Right lobe of liver (tissue), 6 donors: ENCODE data around the gene KRTAP5-1. TPM values are rescaled to one million over a fixed set of nuclear protein-coding genes. Genes with fewer than 3 reads are reported as not detected.

ENCODE experiments used
- ATAC-seq, 4 donors: fragments of 200-7000 bp; cut with Tn5 transposase; one replicate each; pipeline ENCODE4 v1.9.1; 2020; ENCODE audit warnings: mild to moderate bottlenecking in 4 of 4, moderate library complexity in 4 of 4
- DNase-seq, 3 donors: peaks; one replicate each; pipeline ENCODE4 v3.0.0-alpha.2; 2020
- H3K27ac ChIP-seq, 3 donors: fragments of 200-600 bp; one replicate each; pipeline ENCODE4 v1.8.0; 2022
- H3K27me3 ChIP-seq, 2 donors: fragments of 200-600 bp; one replicate each; pipeline ENCODE4 v1.8.0; 2022
- H3K36me3 ChIP-seq, 4 donors: fragments of 200-600 bp; sonication (generic) in 1 of 4; one replicate each; pipeline versions ENCODE4 v1.5.1 to v1.8.0; 2017 to 2022; ENCODE audit warnings: control low read depth in 1 of 4
- H3K4me1 ChIP-seq, 4 donors: fragments of 200-600 bp; sonication (generic) in 1 of 4; one replicate each; pipeline versions ENCODE4 v1.5.1 to v1.8.0; 2017 to 2022; ENCODE audit warnings: control low read depth in 1 of 4
- H3K4me3 ChIP-seq, 3 donors: fragments of 200-600 bp; one replicate each; pipeline ENCODE4 v1.8.0; 2022
- H3K9me3 ChIP-seq, 4 donors: fragments of 200-600 bp; sonication (generic) in 1 of 4; one replicate each; pipeline versions ENCODE4 v1.5.1 to v1.8.0; 2017 to 2022; ENCODE audit warnings: control low read depth in 1 of 4
- CTCF ChIP-seq, 4 donors: fragments of 200-600 bp in 3 of 4; fragments of 450-650 bp in 1 of 4; IDR thresholded peaks; one replicate each; pipeline versions ENCODE4 v1.5.1 to v1.8.0; 2016 to 2022; ENCODE audit warnings: antibody characterized with exemption in 4 of 4, mild to moderate bottlenecking in 2 of 4
- POLR2A ChIP-seq: fragments of 450-650 bp; IDR thresholded peaks from one replicate; pipeline ENCODE4 v1.6.1; 2017; ENCODE audit warnings: antibody characterized with exemption, mild to moderate bottlenecking
- WGBS: methylation state at CpG from one replicate; pipeline ENCODE4 v1.1.6; 2018; ENCODE audit warnings: low coverage, low lambda C conversion rate; ENCODE audit not compliant: insufficient coverage; ENCODE audit errors: missing lambda C conversion rate; 5-methylcytosine and 5-hydroxymethylcytosine counted together
- intact Hi-C, 2 donors: fragments of 100-400 bp; cut with DNase I; formaldehyde crosslinking; loops; one replicate each; pipeline versions ENCODE4 v1.11.2 to v1.14.1; 2022
- total RNA-seq, 6 experiments: library from RNA; depleted of rRNA in 2 of 6; stranded (reverse); fragments of >200 nt in 2 of 6; fragmentation: NEBNext Ultra II Directional in 3 of 6; extraction: Animal tissue kit (Norgen Biotek cat#: 25700) in 3 of 6; gene quantifications; one replicate each; pipeline versions ENCODE4 v1.1.0 to v1.2.4, GENCODE V29; 2016 to 2023
- donor health status: DM: no; HTN: yes; CAD: no.
- donor health status: DM: no; HTN: no; CAD: no.
- donor health status: DM: no; HTN: no; CAD: no.
- donor health status: DM: no; HTN: yes; CAD: no.
- donor health status: DM: no; HTN: yes; CAD: no.

The KRTAP5-1 gene
- total RNA-seq, 6 experiments from 2014 or later: not detected

GRCh38 chr11:1563149-1563638, 21.9 kb downstream of the KRTAP5-1 start:
- no CpG with 5 or more reads among the region's 12 CpGs for WGBS
- intact Hi-C loops: no loop called here
- Histone ChIP-seq H3K4me3 (no peak overlapping the region), H3K36me3 (no peaks in the 10 kb centered on the region), H3K9me3 (no peaks in the 10 kb centered on the region), H3K27me3 (no peaks in the 10 kb centered on the region), H3K27ac (no peak overlapping the region), H3K4me1 (peaks cover 0 to 15% (median 7%) of the 10 kb centered on the region in 4 donors)
- no peak for DNase-seq
- no peak for ATAC-seq
- no peak for TF ChIP-seq POLR2A
- no peak for TF ChIP-seq CTCF (IDR thresholded peaks at IDR 0.05)

- WGBS: 60% methylated on average over 3 of the region's 14 CpGs
- Histone ChIP-seq H3K4me3 (no peak overlapping the region), H3K27ac (no peak overlapping the region), H3K4me1 (peaks cover 0 to 18% (median 7%) of the 10 kb centered on the region in 4 donors), H3K27me3 (no peaks in the 10 kb centered on the region), H3K9me3 (no peaks in the 10 kb centered on the region), H3K36me3 (no peaks in the 10 kb centered on the region)
- TF ChIP-seq POLR2A (no peak), CTCF (IDR thresholded peaks at IDR 0.05) (no peak)
- intact Hi-C loops: no loop called here
- DNase-seq: no peak
- ATAC-seq: no peak
Measured at GRCh38 chr11:1562469-1563148, 22.5 kb downstream of the KRTAP5-1 start.

- intact Hi-C loops: no loop called here
- Histone ChIP-seq H3K36me3 (no peaks in the 10 kb centered on the region), H3K4me3 (no peak overlapping the region), H3K27me3 (no peaks in the 10 kb centered on the region), H3K4me1 (peaks cover 0 to 18% (median 7%) of the 10 kb centered on the region in 4 donors), H3K9me3 (no peaks in the 10 kb centered on the region), H3K27ac (no peak overlapping the region)
- 80% methylated on average over 1 of the region's 5 CpGs for WGBS
- DNase-seq: no peak
- ATAC-seq: no peak
- TF ChIP-seq CTCF (IDR thresholded peaks at IDR 0.05) (no peak), POLR2A (no peak)
Measured at GRCh38 chr11:1561955-1562354, 23.1 kb downstream of the KRTAP5-1 start.

GRCh38 chr11:1561266-1561665, 23.8 kb downstream of the KRTAP5-1 start:
- Histone ChIP-seq H3K27me3 (no peaks in the 10 kb centered on the region), H3K36me3 (no peaks in the 10 kb centered on the region), H3K9me3 (no peaks in the 10 kb centered on the region), H3K27ac (no peak overlapping the region), H3K4me1 (peaks cover 0 to 18% (median 7%) of the 10 kb centered on the region in 4 donors), H3K4me3 (no peak overlapping the region)
- 58% methylated on average over 7 of the region's 17 CpGs for WGBS
- no peak for ATAC-seq
- TF ChIP-seq POLR2A (no peak), CTCF (IDR thresholded peaks at IDR 0.05) (no peak)
- intact Hi-C loops: no loop called here
- no peak for DNase-seq
